Right ventricle myocardium superior (tissue), 1 donor: Measurements from ENCODE around the gene HYPK. TPM values are rescaled to one million over a fixed set of nuclear protein-coding genes. Genes with fewer than 3 reads are reported as not detected.
"Not testable (repeated sequence)": the region's sequence is repeated elsewhere in the genome, so short reads cannot be mapped to it uniquely, and the experiment has no call there.

Experiments
- ATAC-seq: fragments of 200-7000 bp; cut with Tn5 transposase; one replicate; pipeline ENCODE4 v1.9.1; 2020; ENCODE audit warnings: mild to moderate bottlenecking; ENCODE audit not compliant: poor library complexity
- DNase-seq: peaks from one replicate; pipeline ENCODE4 v3.0.0-alpha.2; 2020
- intact Hi-C: fragments of 100-400 bp; cut with DNase I; formaldehyde crosslinking; loops from one replicate; pipeline ENCODE4 v1.11.2; 2022
- microRNA-seq: library from miRNA; unstranded; fragments of <30 nt; microRNA quantifications from one replicate; pipeline ENCODE4 v1.2.0, GENCODE V29; 2020
- total RNA-seq: library from RNA; stranded (reverse); fragmentation: NEBNext Ultra II Directional; extraction: Animal tissue kit (Norgen Biotek cat#: 25700); gene quantifications from one replicate; pipeline ENCODE4 v1.2.1, GENCODE V29; 2021
- donor health status: DM: no; HTN: yes; CAD: no; lungs with severe emphysema.

The HYPK gene
- total RNA-seq, 1 donor from 2014 or later, result 9.4 TPM

GRCh38 chr15:43829951-43830540 is 29.6 kb downstream of the HYPK start:
- DNase-seq, ATAC-seq, intact Hi-C loops: not testable (repeated sequence)

DNA sequence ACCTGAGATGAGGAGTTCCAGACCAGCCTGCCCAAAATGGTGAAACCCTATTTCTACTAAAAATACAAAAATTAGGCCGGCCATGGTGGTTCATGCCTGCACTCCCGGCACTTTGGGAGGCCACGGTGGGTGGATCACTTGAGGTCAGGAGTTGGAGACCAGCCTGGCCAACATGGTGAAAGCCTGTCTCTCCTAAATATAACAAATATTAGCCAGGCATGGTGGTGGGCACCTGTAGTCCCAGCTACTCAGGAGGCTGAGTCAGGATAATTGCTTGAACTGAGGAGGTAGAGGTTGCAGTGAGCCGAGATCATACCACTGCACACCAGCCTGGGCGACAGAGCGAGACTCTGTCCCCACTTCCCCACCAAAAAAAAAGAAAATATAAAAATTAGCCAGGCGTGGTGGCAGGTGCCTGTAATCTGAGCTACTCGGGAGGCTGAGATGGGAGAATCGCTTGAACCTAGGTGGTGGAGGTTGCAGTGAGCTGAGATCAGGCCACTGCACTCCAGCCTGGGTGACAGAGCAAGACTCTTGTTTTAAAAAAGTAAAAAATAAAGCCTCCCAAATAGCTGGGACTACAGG is 30.4 kb downstream of the HYPK start:
- intact Hi-C loops, DNase-seq, ATAC-seq: not testable (repeated sequence)

- DNase-seq, ATAC-seq, intact Hi-C loops: not testable (repeated sequence)
Measured at GRCh38 chr15:43831519-43832052, 31.2 kb downstream of the HYPK start.

DNA sequence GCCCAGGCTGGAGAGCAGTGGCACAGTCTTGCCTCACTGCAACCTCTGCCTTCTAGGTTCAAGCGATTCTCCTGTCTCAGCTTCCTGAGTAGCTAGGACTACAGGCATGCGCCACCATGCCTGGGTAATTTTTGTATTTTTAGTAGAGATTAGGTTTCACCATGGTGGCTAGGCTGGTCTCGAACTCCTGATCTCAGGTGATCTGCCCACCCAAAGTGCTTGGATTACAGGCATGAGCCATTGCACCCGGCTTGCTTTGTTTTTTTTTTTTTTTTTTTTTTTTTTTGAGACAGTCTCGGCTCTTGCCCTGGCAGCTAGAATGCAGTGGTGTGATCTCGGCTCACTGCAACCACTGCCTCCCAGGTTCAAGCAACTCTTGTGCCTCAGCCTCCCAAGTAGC is 32.1 kb downstream of the HYPK start:
- not testable (repeated sequence) for ATAC-seq

DNA sequence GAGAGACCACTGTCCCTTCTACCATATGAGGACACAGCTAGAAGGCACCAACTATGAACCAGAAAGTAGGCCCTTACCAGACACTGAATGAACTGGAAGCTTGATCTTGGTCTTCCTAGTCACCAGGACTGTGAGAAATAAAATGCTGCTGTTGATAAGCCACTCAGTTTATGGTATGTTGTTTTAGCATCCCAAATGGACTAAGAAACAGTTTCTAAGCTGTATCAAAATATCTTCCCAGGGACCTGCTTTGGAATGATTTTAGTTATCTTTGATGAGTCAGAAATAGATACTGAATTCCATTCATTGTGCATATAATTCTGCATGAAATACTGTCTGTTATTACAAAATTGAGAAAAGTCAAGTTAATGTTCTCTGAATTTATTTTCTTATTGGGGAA is 45.0 kb downstream of the HYPK start:
- ATAC-seq (no peak), DNase-seq (no peak)
- intact Hi-C loops, result no loop called here

More for the DNA sequence above, 32.1 kb downstream of the HYPK start:
- DNase-seq, intact Hi-C loops: not testable (repeated sequence)

DNA sequence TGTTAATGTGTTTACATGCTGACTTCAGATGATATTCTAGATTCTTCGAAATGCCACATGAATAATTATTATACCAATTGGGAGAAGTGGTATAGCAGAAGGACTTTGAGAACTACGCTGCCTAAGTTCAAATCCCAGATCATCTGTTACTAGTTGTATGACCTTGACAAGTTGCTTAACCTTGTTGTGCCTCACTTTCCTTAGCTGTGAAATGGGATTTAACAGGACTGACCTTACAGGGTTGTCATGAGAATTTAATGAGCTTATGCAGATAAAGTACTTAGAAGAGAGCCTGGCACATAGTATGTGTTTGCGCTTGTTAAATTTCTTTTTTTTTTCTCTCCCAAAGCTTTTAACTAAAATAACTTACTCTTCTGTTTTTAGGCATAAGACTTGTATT is 50.9 kb downstream of the HYPK start:
- DNase-seq (no peak), ATAC-seq (no peak)
- intact Hi-C loops, result no loop called here

GRCh38 chr15:43852607-43853006 is 52.2 kb downstream of the HYPK start:
- no peak for ATAC-seq
- intact Hi-C loops, result no loop called here
- DNase-seq, result no peak

Small RNA genes lying within 50 kb of the gene (microRNA-seq; reads per million reads assigned to microRNA genes)
- gene MIR1282, result not detected

Other genes starting within 250 kb of the HYPK start
- 13.1 TPM for gene PPIP5K1, start 210.4 kb upstream of the HYPK start, total RNA-seq
- 0.75 TPM for gene CKMT1B, start 206.6 kb upstream of the HYPK start, total RNA-seq
- not detected for gene STRC, start 181.8 kb upstream of the HYPK start, total RNA-seq
- 1.1 TPM for gene CATSPER2, start 151.8 kb upstream of the HYPK start, total RNA-seq
- gene CKMT1A, start 106.7 kb upstream of the HYPK start, total RNA-seq, result not detected
- gene PDIA3, start 54.2 kb upstream of the HYPK start, total RNA-seq, result 131 TPM
- 1.4 TPM for gene ELL3, start 23.6 kb upstream of the HYPK start, total RNA-seq
- 1,060 TPM for gene SERF2, start 8.3 kb upstream of the HYPK start, total RNA-seq
- 0.19 TPM for gene SERINC4, start 379 bp upstream of the HYPK start, total RNA-seq
- 16.9 TPM for gene MFAP1, start 24.1 kb downstream of the HYPK start, total RNA-seq
- 1.6 TPM for gene WDR76, start 26.4 kb downstream of the HYPK start, total RNA-seq